Ovary (tissue), 3 donors: Measurements from ENCODE around the gene NOL12.

Source experiments
- CTCF ChIP-seq, 3 donors: fragments of 450-650 bp in 2 of 3; fragments of 200-600 bp in 1 of 3; IDR thresholded peaks; one replicate each; pipeline versions ENCODE4 v1.5.1 to v1.8.0; 2016 to 2022; ENCODE audit warnings: antibody characterized with exemption in 3 of 3, mild to moderate bottlenecking in 1 of 3
- EP300 ChIP-seq: sonication (generic); formaldehyde crosslinking; IDR thresholded peaks from one replicate; pipeline ENCODE4 v1.6.1; 2017; ENCODE audit warnings: antibody characterized with exemption
- POLR2A ChIP-seq: fragments of 450-650 bp; IDR thresholded peaks from one replicate; pipeline ENCODE4 v1.6.1; 2017; ENCODE audit warnings: antibody characterized with exemption, mild to moderate bottlenecking, moderate library complexity
- donor health status: DM: no; HTN: no; CAD: no.

- TF ChIP-seq CTCF (IDR thresholded peaks at IDR 0.05) (no peak), POLR2A (no peak), EP300 (no peak)
Measured at GRCh38 chr22:37679670-37680069, 6.5 kb upstream of the NOL12 start.
